Measurements from ENCODE around the gene UGP2. TPM values are rescaled to one million over a fixed set of nuclear protein-coding genes. Genes with fewer than 3 reads are reported as not detected.

Gene UGP2
- total and polyA plus RNA-seq, 10 of the 15 experiments (the other 5 are each of a cell fraction or from before 2014, with no cell fraction given) = 40.8 to 98.3 (median 76.1) TPM

DNA sequence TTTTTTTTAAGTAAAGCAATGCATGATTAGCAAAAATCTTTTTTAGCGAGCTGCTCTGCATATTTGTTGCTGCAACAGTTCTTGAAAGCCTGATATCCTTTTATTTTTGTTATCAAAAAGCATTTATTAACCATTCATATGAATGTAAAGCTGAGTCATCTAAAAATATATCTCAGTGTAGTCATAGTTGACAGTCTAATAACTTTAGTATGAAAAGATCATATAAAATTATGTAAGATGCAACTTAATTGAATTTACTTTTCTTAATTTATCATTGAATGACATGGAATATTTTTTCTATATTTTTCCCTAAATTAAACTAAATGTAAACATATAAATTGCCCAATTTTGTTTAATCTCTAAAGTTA, 8.5 kb downstream of the UGP2 start:
- Histone ChIP-seq H4K20me1 (ENCODE audit: control insufficient read depth, insufficient read depth) (peaks cover 3% of the 10 kb centered on the region; the same call in 1 of the 2 replicates), H3K4me3 (no peak overlapping the region), H2AFZ (ENCODE audit: control insufficient read depth, low read depth, low read length) (no peak overlapping the region), H3K79me2 (ENCODE audit: control insufficient read depth, insufficient read depth, low read length) (peaks cover 77% of the 10 kb centered on the region), H3K27ac (ENCODE audit: control insufficient read depth, insufficient read depth) (no peak overlapping the region), H3K9ac (ENCODE audit: control insufficient read depth, insufficient read depth, low read length) (no peak overlapping the region), H3K4me1 (ENCODE audit: control insufficient read depth, insufficient read depth, low read length) (no peaks in the 10 kb centered on the region), H3K9me3 (replicated peaks; ENCODE audit: control insufficient read depth, insufficient read depth, low read length) (peaks cover 4% of the 10 kb centered on the region; the same call in 2 of the 3 replicates), H3K27me3 (replicated peaks in 1 of 2; ENCODE audit: control insufficient read depth in 2 of 2, insufficient read depth in 2 of 2, low read length in 1 of 2) (no peaks in the 10 kb centered on the region), H3K36me3 (ENCODE audit: control insufficient read depth in 2 of 2, insufficient read depth in 2 of 2, low read length in 1 of 2) (no peaks in the 10 kb centered on the region), H3K4me2 (ENCODE audit: control insufficient read depth, insufficient read depth) (no peak overlapping the region)
- in situ Hi-C loops (cut with MboI) (no loop called here), intact Hi-C loops (cut with micrococcal nuclease; ENCODE audit: unreplicated experiment) (no loop called here)
- RAD21 ChIA-PET (ENCODE audit: unreplicated experiment) = no interaction called here
- no peak for FAIRE-seq
- CTCF ChIA-PET = interaction anchor here (0.9 to 2.9 kb wide), 3 partner anchors 11 to 151 kb away, joined by 3 to 16 read pairs (median 13); no protein-coding TSS in a partner anchor
- BruUV-seq (replicated peaks) = no TSS peak
- no peak for ATAC-seq
- TF ChIP-seq BCL11A (IDR thresholded peaks at IDR 0.05; ENCODE audit: low read depth, low read length) (no peak), YY1 (IDR thresholded peaks at IDR 0.05; ENCODE audit: low read depth, low read length) (no peak), CHD4 (IDR thresholded peaks at IDR 0.05) (no peak), IKZF1 (conservative IDR thresholded peaks at IDR 0.05) (no peak), RCOR1 (conservative IDR thresholded peaks at IDR 0.05; ENCODE audit: low read depth, low read length) (no peak), ZBTB33 (IDR thresholded peaks at IDR 0.05) (no peak), GABPA (IDR thresholded peaks at IDR 0.05; ENCODE audit: low read depth) (no peak), ZNF274 (IDR thresholded peaks at IDR 0.05; ENCODE audit: insufficient read depth, insufficient read length) (no peak), BCL3 (IDR thresholded peaks at IDR 0.05; ENCODE audit: borderline replicate concordance, insufficient read depth, low read depth, low read length, poor library complexity, severe bottlenecking) (no peak)
- TF ChIP-seq, protein P1, sequence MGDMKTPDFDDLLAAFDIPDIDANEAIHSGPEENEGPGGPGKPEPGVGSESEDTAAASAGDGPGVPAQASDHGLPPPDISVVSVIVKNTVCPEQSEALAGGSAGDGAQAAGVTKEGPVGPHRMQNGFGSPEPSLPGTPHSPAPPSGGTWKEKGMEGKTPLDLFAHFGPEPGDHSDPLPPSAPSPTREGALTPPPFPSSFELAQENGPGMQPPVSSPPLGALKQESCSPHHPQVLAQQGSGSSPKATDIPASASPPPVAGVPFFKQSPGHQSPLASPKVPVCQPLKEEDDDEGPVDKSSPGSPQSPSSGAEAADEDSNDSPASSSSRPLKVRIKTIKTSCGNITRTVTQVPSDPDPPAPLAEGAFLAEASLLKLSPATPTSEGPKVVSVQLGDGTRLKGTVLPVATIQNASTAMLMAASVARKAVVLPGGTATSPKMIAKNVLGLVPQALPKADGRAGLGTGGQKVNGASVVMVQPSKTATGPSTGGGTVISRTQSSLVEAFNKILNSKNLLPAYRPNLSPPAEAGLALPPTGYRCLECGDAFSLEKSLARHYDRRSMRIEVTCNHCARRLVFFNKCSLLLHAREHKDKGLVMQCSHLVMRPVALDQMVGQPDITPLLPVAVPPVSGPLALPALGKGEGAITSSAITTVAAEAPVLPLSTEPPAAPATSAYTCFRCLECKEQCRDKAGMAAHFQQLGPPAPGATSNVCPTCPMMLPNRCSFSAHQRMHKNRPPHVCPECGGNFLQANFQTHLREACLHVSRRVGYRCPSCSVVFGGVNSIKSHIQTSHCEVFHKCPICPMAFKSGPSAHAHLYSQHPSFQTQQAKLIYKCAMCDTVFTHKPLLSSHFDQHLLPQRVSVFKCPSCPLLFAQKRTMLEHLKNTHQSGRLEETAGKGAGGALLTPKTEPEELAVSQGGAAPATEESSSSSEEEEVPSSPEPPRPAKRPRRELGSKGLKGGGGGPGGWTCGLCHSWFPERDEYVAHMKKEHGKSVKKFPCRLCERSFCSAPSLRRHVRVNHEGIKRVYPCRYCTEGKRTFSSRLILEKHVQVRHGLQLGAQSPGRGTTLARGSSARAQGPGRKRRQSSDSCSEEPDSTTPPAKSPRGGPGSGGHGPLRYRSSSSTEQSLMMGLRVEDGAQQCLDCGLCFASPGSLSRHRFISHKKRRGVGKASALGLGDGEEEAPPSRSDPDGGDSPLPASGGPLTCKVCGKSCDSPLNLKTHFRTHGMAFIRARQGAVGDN (IDR thresholded peaks at IDR 0.05) = no peak
- no peak for DNase-seq (ENCODE audit: low read depth, low spot score)
- WGBS (ENCODE audit: insufficient coverage, insufficient replicate concordance, low lambda C conversion rate, missing lambda C conversion rate) = 95% methylated on average over 1 of the region's 1 CpG
- SMC1A ChIA-PET (ENCODE audit: uncharacterized antibody, unreplicated experiment) = interaction anchor here (0.7 to 3.0 kb wide), 2 partner anchors 11 to 72 kb away, joined by 3 to 14 read pairs; no protein-coding TSS in a partner anchor
- POLR2A ChIA-PET = interaction anchor here (1.0 kb wide), 1 partner anchor 9 kb away, joined by 3 read pairs; the partner anchor contains the start of gene UGP2
